ENCODE results near the gene MT1HL1. TPM values are rescaled to one million over a fixed set of nuclear protein-coding genes. Genes with fewer than 3 reads are reported as not detected.
"Not testable (repeated sequence)": the region's sequence is repeated elsewhere in the genome, so short reads cannot be mapped to it uniquely, and the experiment has no call there.

The MT1HL1 gene
- total and polyA plus RNA-seq, 5 donors, result not detected

GRCh38 chr1:236997882-236998281 lies 6.4 kb downstream of the MT1HL1 start:
- H3K9me3 ChIP-seq (ENCODE audit: control insufficient read depth, low read length), result no peaks in the 10 kb centered on the region
- 59% methylated on average over 12 of the region's 12 CpGs for WGBS
- ATAC-seq (peak; percentile 83 to 87), DNase-seq (peak; percentile 46 to 74 (median 68))
- intact Hi-C loops (cut with DNase I), result loop anchor here in 1 of 4 donors (2.0 kb wide), 1 partner anchor 45 kb away; the partner anchor contains the start of gene RYR2
- H3K27me3 ChIP-seq (ENCODE audit: control insufficient read depth, insufficient read depth), result no peaks in the 10 kb centered on the region
- peak overlapping the region; percentile 90 for H3K27ac ChIP-seq (ENCODE audit: low read length)
- peaks cover 7% of the 10 kb centered on the region for H3K4me1 ChIP-seq (ENCODE audit: control insufficient read depth, insufficient read depth, low read length)
- H3K4me3 ChIP-seq (ENCODE audit: low read length), result no peak overlapping the region

- intact Hi-C loops (cut with DNase I), result no loop called here
- no peak overlapping the region for H3K4me3 ChIP-seq (ENCODE audit: low read length)
Measured at GRCh38 chr1:236997361-236997760, 6.9 kb downstream of the MT1HL1 start.

DNA sequence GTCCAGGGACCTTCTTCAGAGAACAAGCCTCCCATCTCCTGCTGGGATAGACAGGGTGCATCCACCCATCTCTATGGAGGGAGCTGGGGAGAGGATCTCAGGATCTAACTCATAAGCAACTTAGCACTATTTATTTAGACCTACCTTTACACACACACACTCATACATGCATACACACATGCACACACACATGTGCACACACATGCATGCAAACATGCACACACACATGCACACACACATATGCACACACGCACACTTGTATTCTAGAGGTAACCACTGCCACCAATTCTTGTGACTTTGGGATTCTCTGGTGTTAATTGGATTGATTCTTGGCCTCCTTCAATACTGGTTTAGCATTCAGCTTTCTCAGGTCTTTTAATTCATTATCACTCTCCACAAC lies 9.8 kb downstream of the MT1HL1 start:
- Histone ChIP-seq H3K27ac (ENCODE audit: low read length) (no peak overlapping the region), H3K4me3 (ENCODE audit: low read length) (no peak overlapping the region), H3K27me3 (ENCODE audit: control insufficient read depth, insufficient read depth) (no peaks in the 10 kb centered on the region), H3K9me3 (ENCODE audit: control insufficient read depth, low read length) (no peaks in the 10 kb centered on the region), H3K4me1 (ENCODE audit: control insufficient read depth, insufficient read depth, low read length) (peaks cover 7% of the 10 kb centered on the region)
- ATAC-seq, result no peak
- WGBS, result 88% methylated on average over 1 of the region's 1 CpG
- no peak for DNase-seq
- intact Hi-C loops (cut with DNase I), result no loop called here

More at GRCh38 chr1:236997361-236997760, 6.9 kb downstream of the MT1HL1 start:
- peak; percentile 75 to 92 (median 83) for DNase-seq
- H3K9me3 ChIP-seq (ENCODE audit: control insufficient read depth, low read length), result no peaks in the 10 kb centered on the region
- WGBS, result 59% methylated on average over 11 of the region's 11 CpGs
- no peaks in the 10 kb centered on the region for H3K27me3 ChIP-seq (ENCODE audit: control insufficient read depth, insufficient read depth)
- ATAC-seq, result peak; percentile 94 to 95
- H3K4me1 ChIP-seq (ENCODE audit: control insufficient read depth, insufficient read depth, low read length), result peaks cover 7% of the 10 kb centered on the region
- peak overlapping the region; percentile 90 for H3K27ac ChIP-seq (ENCODE audit: low read length)

DNA sequence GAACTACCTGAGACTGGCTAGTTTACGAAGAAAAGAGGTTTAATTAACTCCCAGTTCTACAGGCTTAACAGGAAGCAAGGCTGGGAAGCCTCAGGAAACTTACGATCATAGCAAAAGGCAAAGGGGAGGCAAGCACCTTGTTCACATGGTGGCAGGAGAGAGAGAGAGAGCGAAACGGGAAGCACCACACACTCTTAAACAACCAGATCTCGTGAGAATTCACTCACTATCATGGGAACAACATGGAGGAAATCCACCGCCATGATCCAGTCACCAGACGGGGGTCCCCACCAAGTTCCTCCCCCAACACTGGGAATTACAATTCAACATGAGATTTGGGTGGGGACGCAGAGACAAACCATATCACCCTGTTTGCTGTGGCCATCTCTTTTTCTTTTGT lies 11.8 kb downstream of the MT1HL1 start:
- WGBS, result 80% methylated on average over 8 of the region's 8 CpGs
- H3K4me1 ChIP-seq (ENCODE audit: control insufficient read depth, insufficient read depth, low read length), result peaks cover 7% of the 10 kb centered on the region
- intact Hi-C loops (cut with DNase I), result no loop called here
- DNase-seq (no peak), ATAC-seq (no peak)
- H3K9me3 ChIP-seq (ENCODE audit: control insufficient read depth, low read length), result no peaks in the 10 kb centered on the region
- no peak overlapping the region for H3K27ac ChIP-seq (ENCODE audit: low read length)
- H3K4me3 ChIP-seq (ENCODE audit: low read length), result no peak overlapping the region
- H3K27me3 ChIP-seq (ENCODE audit: control insufficient read depth, insufficient read depth), result no peaks in the 10 kb centered on the region

DNA sequence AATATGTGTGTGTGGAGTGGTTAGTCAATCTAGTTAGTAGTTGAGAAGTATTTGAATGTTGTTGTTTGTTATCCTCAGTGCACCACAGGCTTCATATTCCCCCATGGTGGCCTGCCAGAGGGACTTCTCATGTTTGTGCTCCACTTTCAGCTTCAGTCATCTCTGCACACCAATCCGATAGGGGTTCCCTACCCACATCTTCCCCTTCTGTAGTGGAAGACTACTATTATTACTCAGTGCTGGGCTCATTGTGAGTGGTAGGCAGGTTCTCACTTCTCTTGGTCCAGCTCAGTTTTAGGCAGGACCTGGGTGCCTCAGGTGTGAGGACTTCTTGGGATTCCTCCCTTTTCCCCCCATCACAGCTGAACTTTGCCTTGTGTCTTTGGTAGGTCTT lies 14.2 kb downstream of the MT1HL1 start:
- ATAC-seq (no peak), DNase-seq (no peak)
- no peak overlapping the region for H3K27ac ChIP-seq (ENCODE audit: low read length)
- WGBS, result 39% methylated on average over 1 of the region's 1 CpG
- H3K4me3 ChIP-seq (ENCODE audit: low read length), result no peak overlapping the region
- no peaks in the 10 kb centered on the region for H3K27me3 ChIP-seq (ENCODE audit: control insufficient read depth, insufficient read depth)
- H3K9me3 ChIP-seq (ENCODE audit: control insufficient read depth, low read length), result no peaks in the 10 kb centered on the region
- no peaks in the 10 kb centered on the region for H3K4me1 ChIP-seq (ENCODE audit: control insufficient read depth, insufficient read depth, low read length)
- intact Hi-C loops (cut with DNase I), result no loop called here

- 82% methylated on average over 3 of the region's 3 CpGs for WGBS
- intact Hi-C loops (cut with DNase I), result no loop called here
- Histone ChIP-seq H3K9me3 (ENCODE audit: control insufficient read depth, low read length) (no peaks in the 10 kb centered on the region), H3K27ac (ENCODE audit: low read length) (no peak overlapping the region), H3K4me3 (ENCODE audit: low read length) (no peak overlapping the region), H3K4me1 (ENCODE audit: control insufficient read depth, insufficient read depth, low read length) (no peaks in the 10 kb centered on the region), H3K27me3 (ENCODE audit: control insufficient read depth, insufficient read depth) (no peaks in the 10 kb centered on the region)
- ATAC-seq (no peak), DNase-seq (no peak)
Measured at GRCh38 chr1:236989290-236990051, 14.8 kb downstream of the MT1HL1 start.

DNA sequence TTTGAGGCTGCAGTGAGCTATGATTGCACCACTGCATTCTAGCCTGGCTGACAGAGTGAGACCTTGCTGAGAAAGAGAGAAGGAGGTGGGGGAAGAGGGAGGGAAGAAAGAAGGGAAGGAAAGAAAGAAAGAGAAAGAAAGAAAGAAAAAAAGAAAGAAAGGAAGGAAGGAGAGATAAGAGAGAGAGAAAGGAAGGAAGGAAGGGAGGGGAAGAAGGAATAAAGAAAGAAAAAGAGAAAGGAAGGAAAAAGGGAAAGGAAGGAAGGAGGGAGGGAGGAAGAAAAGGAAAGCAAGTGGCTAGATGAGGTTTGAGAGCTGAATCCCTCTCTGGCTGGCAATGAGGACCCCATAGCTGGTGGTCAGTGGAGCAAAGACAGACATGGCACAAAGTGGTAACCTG lies 20.4 kb downstream of the MT1HL1 start:
- no peaks in the 10 kb centered on the region for H3K27me3 ChIP-seq (ENCODE audit: control insufficient read depth, insufficient read depth)
- H3K4me1 ChIP-seq (ENCODE audit: control insufficient read depth, insufficient read depth, low read length), result peaks cover 8% of the 10 kb centered on the region
- H3K9me3 ChIP-seq (ENCODE audit: control insufficient read depth, low read length), result no peaks in the 10 kb centered on the region
- no peak for DNase-seq
- H3K27ac ChIP-seq (ENCODE audit: low read length), result peak overlapping the region; percentile 59
- intact Hi-C loops (cut with DNase I), result no loop called here
- no peak for ATAC-seq
- H3K4me3 ChIP-seq (ENCODE audit: low read length), result no peak overlapping the region

DNA sequence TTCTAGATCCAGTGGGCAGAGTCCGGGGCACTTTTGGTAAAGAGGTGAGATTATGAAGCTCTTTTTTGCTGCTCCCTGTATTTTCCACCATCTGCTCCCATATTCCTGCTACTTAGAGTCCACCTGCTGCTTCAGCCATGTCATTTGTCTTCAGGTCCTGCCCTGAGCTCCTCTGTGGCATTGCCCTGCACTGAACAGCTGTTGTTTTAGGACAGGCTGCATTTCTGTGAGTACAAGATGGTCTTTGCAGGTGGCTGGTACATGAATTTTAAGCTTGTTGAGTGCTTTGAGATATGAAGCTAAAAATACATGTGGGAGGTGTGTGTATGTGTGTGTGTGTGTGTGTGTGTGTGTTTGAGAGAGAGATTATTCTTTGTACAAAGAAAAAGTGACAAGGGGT lies 21.9 kb downstream of the MT1HL1 start:
- intact Hi-C loops (cut with DNase I), result no loop called here
- no peak overlapping the region for H3K4me3 ChIP-seq (ENCODE audit: low read length)
- H3K4me1 ChIP-seq (ENCODE audit: control insufficient read depth, insufficient read depth, low read length), result peaks cover 8% of the 10 kb centered on the region
- WGBS, result 64% methylated on average over 1 of the region's 1 CpG
- peak overlapping the region; percentile 90 for H3K27ac ChIP-seq (ENCODE audit: low read length)
- DNase-seq (no peak), ATAC-seq (peak; percentile 70 to 83)
- no peaks in the 10 kb centered on the region for H3K9me3 ChIP-seq (ENCODE audit: control insufficient read depth, low read length)
- no peaks in the 10 kb centered on the region for H3K27me3 ChIP-seq (ENCODE audit: control insufficient read depth, insufficient read depth)

GRCh38 chr1:236981431-236981830 lies 22.8 kb downstream of the MT1HL1 start:
- 95% methylated on average over 20 of the region's 20 CpGs for WGBS
- H3K27ac ChIP-seq (ENCODE audit: low read length), result peak overlapping the region; percentile 43
- H3K4me3 ChIP-seq (ENCODE audit: low read length); H3K9me3 ChIP-seq (ENCODE audit: control insufficient read depth, low read length); ATAC-seq; DNase-seq; H3K27me3 ChIP-seq (ENCODE audit: control insufficient read depth, insufficient read depth); H3K4me1 ChIP-seq (ENCODE audit: control insufficient read depth, insufficient read depth, low read length); intact Hi-C loops (cut with DNase I): not testable (repeated sequence)

DNA sequence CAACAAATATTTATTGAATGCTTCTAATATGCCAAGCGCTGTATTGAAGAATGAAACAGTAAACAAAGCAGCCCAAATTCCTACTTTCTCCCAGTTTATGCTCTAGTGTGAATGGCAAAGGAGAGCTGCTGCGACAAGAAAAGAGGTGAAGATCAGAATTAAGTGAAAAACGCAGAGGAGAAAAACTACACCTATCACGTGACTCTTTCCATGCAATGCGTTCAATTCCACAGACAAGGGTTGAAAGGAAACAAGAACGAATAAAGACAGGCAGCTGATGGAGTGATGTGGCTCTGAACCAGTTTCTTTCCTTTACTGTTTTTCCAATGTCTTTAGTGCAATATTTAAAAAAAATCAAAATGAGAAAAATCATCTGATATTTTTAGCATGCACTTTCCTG lies 23.6 kb downstream of the MT1HL1 start:
- intact Hi-C loops (cut with DNase I), result no loop called here
- WGBS, result 81% methylated on average over 6 of the region's 6 CpGs
- Histone ChIP-seq H3K4me1 (ENCODE audit: control insufficient read depth, insufficient read depth, low read length) (peaks cover 8% of the 10 kb centered on the region), H3K9me3 (ENCODE audit: control insufficient read depth, low read length) (no peaks in the 10 kb centered on the region), H3K27me3 (ENCODE audit: control insufficient read depth, insufficient read depth) (no peaks in the 10 kb centered on the region), H3K4me3 (ENCODE audit: low read length) (no peak overlapping the region), H3K27ac (ENCODE audit: low read length) (no peak overlapping the region)
- DNase-seq (no peak), ATAC-seq (no peak)

DNA sequence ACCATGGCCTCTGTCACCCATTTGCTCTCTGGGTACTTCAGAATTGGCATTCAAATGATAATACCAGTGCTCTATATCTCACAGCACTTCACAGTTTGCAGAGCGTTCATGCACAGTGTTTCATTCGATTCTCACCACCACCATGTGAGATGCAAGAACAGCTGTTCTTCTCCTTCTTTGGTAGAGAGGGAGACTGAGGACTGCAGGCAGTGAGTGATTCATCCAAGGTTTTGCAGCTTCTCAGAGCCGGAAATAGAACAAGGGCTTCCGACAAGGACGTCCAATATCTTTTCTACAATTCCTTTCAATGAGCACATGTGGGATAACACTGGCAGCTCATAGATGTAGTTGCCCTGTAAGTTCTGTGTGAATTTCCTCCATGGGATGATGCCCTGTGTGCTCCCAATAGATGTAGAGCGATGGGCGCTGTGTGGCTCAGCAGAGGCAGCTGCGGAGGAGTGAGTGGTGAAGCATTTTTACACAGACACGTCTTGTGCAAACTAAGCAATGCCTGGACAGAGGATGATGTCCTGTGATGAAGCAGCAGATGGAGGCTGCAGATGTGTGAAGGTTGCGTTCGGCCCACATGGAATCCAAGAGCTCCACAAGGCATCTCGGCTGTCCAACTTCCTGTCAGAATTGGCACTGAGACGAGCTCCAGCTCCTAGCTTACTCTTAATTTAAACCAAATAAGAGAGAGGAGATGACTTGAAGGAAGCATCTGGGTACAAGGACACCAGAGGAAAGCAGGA lies 24.9 kb downstream of the MT1HL1 start:
- WGBS, result 54% methylated on average over 13 of the region's 13 CpGs
- Histone ChIP-seq H3K4me3 (ENCODE audit: low read length) (no peak overlapping the region), H3K27me3 (ENCODE audit: control insufficient read depth, insufficient read depth) (no peaks in the 10 kb centered on the region), H3K9me3 (ENCODE audit: control insufficient read depth, low read length) (no peaks in the 10 kb centered on the region), H3K27ac (ENCODE audit: low read length) (peak overlapping the region; percentile 87), H3K4me1 (ENCODE audit: control insufficient read depth, insufficient read depth, low read length) (peaks cover 8% of the 10 kb centered on the region)
- no peak for DNase-seq
- intact Hi-C loops (cut with DNase I), result no loop called here
- ATAC-seq, result peak in 1 of 2 donors; percentile 22

All from right cardiac atrium (tissue), 5 donors.